HG02981 (cell line): ENCODE data around the gene CBX5.
"Not testable (repeated sequence)": the region's sequence is repeated elsewhere in the genome, so short reads cannot be mapped to it uniquely, and the experiment has no call there.

ENCODE experiments used
- ATAC-seq: cut with Tn5 transposase; IDR thresholded peaks from one replicate; pipeline ENCODE4 v1.9.1; 2021; ENCODE audit warnings: mild to moderate bottlenecking, moderate library complexity; ENCODE audit not compliant: unreplicated experiment

CBX5 gene

GRCh38 chr12:54294953-54295566, 15.1 kb upstream of the CBX5 start:
- no peak for ATAC-seq

DNA sequence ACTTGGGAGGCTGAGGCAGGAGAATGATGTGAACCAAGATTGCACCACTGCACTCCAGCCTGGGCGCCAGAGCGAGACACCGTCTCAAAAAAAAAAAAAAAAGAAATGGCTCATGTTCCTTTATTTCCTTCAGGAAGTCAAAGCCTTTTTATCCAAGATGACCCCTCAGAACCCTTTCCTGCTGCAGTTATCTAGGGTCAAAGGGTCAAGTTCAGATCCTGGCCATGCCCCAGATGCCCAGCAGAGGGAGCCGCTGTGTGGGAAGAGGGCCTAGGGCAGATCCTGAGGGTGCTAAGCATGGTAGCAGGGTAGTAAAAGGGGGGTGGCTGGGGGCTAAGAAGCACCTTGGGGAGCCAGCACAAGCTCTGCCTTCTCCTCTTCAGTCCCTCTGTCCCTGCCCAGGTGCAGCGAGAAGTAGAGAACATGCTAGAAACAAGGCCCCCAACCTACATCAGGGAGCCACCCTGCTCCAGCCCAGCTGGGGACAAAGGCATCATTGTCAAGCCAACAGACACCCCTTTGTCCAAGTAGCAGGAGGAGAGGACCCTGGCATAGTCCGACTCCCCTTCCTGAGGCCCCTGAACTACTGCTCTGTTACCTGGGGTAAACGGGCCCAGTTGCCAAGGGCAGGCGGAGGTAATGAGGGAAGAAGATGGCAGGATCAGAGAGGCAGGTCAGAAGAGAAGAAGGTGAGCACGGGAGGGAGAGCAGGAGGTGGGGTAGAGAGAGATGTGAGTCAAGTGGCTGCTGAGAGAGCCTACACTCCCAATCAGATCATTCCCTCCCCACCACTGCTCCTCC, 14.4 kb upstream of the CBX5 start:
- peak; percentile 54 for ATAC-seq

DNA sequence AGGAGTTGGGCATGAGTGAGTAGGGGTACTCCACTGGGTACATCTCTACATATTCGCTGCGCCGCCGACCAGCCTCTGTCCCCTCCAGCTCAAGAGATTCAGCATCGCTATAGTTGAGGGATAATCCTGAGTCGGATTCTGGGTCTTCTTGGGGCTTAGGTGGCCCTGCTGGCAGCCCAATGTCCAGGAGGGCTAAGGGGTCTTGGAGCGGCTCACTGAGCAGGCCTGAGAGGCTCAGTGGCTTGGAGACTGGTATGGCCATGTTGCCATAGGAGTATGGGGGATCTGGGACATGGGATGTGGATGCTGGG, 13.0 kb upstream of the CBX5 start:
- no peak for ATAC-seq

GRCh38 chr12:54292083-54292930, 12.4 kb upstream of the CBX5 start:
- ATAC-seq, result no peak

DNA sequence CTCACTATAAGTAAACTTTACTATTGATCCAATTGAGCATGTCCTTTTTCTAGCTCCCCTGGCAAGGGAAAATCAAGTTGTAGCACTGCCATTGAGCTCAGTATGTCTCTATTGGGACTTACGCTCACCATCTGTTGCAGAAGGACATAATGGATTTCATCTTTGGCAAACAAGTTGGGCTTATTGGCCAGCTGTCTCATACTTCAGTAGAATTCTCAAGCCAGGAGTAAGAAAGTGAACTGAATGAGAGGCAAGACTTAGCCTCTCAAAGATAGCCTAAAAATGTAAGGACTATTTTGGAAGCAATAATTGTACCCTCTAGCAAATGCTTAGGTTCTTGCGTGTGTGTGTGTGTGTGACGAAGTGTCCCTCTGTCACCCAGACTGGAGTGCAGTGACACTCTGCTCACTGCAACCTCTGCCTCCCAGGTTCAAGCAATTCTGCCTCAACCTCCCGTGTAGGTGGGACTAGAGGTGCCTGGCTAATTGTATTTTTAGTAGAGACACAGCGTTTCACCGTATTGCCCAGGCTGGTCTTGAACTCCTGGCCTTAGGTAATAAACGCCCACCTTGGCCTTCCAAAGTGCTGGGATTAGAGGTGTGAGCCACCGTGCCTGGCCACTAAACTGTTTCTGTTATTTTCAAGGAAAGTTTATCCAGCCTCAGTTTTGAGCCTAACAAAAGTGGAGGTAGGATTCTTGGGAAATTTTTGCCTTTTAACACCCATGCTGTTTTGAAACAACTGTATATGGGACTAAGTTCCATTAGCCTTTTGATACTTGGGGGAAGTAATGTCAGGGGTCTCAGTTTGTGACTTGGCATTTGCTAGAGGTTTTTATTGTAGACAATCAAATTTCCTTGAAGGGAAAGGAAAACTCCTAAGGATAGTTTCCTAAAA, 7.6 kb upstream of the CBX5 start:
- ATAC-seq, result no peak

DNA sequence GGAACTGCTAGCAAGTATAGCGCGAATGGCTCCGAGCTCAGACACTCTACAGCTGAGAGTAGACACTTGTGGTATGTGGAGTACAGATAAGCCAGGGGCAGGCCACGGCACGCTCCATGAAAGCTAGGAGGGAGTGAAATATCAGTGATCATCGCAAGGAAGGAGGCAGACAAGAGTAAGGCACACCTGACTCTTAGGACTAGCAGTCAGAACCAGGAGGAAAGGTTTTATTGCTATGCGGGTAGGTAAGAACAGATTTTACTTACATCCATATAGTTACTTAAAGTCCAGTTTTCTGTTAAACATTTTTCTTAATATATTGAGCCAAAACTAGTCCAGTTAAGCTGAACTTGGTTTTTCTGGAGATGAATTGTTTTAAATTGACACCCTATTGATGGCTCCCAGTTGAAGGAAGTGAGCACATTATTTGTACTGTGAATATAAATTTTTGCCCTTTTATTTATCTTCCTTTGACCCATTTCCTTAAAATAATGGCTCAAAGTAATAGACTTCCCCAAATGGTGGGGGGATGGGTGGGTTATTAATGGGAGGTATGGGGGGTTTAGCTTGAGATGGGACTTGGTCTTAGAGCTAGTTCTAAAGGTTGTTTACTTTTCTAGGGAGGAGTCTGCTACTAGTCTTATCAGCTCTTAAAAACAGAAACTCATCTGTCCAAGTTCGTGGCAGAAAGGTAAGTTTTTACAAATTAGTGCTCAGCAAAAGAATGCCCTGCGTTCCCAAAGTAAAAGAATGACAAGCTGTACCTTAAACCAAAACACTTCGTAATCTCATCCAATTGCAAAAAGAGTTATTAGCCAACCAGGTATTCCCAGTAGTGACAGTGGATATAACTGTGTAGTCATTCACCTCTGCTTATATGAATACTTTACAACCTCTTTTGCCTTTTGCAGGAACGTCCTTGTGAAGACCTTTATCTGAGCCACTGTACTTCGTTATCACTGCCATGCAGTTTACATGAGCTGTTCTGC, 6.4 kb upstream of the CBX5 start:
- no peak for ATAC-seq

DNA sequence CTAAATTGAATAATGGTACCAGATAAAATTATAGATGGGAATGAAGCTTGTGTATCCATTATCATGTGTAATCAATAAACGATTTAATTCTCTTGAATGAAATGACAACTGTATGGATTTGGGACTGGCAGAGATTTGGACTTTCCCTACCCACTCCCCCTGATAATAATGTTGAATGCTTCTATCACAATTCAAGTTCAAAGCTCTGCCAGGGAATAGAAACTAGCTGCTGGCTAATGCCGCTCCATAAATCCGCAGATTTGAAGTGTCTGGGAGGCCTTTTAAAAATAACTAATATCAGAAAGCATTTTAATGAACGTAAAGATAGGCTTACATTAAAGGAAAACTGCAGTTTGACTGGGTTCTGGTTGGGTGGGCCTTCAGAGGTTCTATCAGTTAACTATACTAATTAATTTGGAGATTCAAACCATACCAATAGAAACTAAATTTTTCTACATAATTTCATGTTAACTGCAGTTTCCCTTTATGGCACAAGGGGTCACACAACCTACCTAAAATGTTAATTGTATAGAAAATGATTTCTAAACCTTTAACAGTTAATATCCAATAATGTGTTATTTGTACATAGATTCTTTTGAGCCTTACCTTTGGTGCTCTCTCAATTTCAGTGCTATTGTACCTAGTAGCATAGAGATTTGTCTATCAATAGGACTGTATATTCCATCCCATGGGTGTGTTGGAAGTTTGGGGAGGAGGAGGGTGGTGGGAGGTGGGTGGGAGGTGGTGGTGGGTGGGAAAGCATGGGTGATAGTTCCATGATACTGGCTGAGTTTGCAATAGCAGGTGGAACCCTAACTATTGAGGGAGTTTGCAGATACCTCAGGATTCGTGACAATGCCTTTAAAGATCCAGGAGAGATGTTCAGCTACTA, 5.5 kb upstream of the CBX5 start:
- no peak for ATAC-seq

DNA sequence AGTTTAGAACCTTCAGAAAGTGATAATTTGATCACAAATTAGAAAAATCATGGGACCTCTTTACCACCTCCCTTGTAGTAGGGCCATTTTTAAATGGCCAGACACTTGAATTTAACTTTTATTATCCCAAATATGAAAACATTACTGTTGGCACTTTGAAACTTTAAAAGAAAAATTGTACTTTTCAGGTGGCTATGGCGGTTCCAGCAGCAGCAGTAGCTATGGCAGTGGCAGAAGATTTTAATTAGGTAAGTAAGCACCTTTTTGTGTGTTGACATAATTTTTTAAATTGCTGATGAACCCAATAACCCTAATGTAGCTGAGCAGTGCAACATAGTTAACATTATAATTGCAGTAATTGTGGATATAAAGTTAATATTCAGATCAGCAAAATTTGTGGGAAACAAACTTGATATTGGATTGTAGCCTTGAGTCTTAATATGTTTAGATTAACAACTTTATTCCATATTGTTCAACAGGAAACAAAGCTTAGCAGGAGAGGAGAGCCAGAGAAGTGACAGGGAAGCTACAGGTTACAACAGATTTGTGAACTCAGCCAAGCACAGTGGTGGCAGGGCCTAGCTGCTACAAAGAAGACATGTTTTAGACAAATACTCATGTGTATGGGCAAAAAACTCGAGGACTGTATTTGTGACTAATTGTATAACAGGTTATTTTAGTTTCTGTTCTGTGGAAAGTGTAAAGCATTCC, 4.3 kb upstream of the CBX5 start:
- ATAC-seq, result not testable (repeated sequence)

GRCh38 chr12:54282949-54283593, 3.1 kb upstream of the CBX5 start:
- no peak for ATAC-seq

DNA sequence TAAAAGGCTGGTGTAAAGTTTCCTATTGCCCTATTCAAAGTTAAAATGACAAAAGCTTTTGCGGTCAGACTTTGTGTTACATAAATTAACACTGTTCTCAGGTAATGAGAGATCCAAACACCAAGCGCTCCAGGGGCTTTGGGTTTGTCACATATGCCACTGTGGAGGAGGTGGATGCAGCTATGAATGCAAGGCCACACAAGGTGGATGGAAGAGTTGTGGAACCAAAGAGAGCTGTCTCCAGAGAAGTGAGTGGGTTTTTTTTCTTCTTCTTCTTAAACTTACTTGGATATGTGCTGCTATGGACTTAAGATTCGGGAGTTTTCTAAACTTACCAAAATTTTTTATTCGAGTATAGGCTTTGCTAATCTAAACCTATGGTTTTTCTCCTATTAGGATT, 1.8 kb upstream of the CBX5 start:
- not testable (repeated sequence) for ATAC-seq

- not testable (repeated sequence) for ATAC-seq
Measured at GRCh38 chr12:54281261-54281638, 1.3 kb upstream of the CBX5 start.

DNA sequence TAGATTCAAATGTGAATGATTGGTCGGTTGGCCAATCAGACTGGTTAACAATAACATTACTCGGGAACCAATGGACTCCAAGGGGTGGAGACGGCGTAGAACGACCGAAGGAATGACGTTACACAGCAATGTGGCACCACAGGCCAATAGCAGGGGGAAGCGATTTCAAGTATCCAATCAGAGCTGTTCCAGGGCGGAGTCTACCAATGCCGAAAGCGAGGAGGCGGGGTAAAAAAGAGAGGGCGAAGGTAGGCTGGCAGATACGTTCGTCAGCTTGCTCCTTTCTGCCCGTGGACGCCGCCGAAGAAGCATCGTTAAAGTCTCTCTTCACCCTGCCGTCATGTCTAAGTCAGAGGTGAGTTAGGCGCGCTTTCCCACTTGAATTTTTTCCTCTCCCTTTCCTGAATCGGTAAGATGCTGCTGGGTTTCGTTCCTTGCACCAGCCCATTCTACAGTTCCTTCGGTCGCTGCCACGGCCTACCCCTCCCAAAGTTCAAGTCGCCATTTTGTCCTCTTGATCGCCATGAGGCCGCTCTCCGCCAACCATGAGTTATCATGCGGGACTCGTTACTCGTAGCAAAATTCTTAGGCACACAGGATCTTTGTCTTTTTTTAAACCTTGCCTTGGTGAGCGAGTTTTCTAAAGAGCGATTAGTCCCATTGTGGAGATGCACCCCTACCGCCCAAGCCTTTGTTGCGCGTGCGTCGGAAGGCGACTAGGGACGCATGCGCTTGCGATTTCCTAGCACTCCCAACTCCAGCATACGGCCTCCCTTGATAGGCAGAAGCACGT, 742 bp upstream of the CBX5 start, which contains the start of gene HNRNPA1:
TSS of gene HNRNPA1 (plus strand) at position 259 of the 793 bp plus-strand sequence. CDS start at position 341, 82 bp downstream.
- peak; percentile 85 for ATAC-seq

- ATAC-seq, result no peak
Measured at GRCh38 chr12:54279227-54279631, 693 bp downstream of the CBX5 start.

DNA sequence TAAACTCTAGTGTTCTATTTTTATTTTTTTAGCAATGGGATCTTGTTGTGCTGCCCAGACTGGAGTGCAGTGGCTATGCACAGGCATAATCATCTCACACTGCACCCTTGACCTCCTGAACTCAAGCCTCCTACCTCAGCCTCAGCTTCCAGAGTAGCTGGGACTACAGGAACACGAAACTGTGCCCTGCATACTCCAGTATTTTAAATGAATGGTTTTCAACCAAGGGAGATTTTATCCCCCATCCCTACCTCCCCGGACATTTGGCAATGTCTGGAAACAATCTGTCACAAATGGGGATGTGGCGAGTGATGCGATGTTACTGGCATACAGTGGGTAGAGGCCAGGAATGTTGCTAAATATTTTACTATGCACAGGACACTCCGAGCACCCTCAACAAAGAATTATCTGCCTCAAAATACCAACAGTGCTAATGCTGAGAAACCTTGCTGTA, 2.1 kb downstream of the CBX5 start:
- ATAC-seq, result no peak

- no peak for ATAC-seq
Measured at GRCh38 chr12:54276368-54276767, 3.6 kb downstream of the CBX5 start.

DNA sequence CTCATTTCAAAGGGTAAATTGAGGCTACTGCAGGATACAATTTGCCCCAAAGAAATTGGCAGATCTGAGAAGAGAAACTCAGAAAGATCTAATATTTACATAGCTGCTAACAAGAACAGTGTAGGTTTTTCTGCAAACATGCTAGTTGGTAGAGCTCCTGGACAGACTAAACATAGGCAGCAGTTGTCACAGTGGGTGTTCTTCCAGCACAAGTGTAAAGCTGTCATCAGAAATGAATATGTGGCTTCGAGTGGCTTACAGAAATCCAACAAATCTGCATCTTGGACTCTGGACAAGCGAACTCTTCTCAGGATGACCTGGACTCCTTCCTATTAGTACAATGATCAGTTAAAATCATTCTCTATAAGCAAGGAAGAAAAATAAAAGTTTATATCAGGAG, 5.9 kb downstream of the CBX5 start:
- no peak for ATAC-seq

- no peak for ATAC-seq
Measured at GRCh38 chr12:54272214-54272613, 7.7 kb downstream of the CBX5 start.
